IPS-18c (cell line): Measurements from ENCODE around the gene ADGRF5.

Experiments
- H3K4me3 ChIP-seq: 2 replicates; pipeline ENCODE4 v1.7.0; 2013; ENCODE audit warnings: low read depth, mild to moderate bottlenecking, low read length, moderate library complexity; ENCODE audit not compliant: insufficient read depth
- H3K9me3 ChIP-seq: one replicate; pipeline ENCODE4 v1.6.1; 2013; ENCODE audit warnings: mild to moderate bottlenecking, low read length, moderate library complexity; ENCODE audit not compliant: control insufficient read depth, insufficient read depth

Gene ADGRF5

GRCh38 chr6:46808806-46809205, 112.9 kb downstream of the ADGRF5 start:
- no peaks in the 10 kb centered on the region for H3K9me3 ChIP-seq
- H3K4me3 ChIP-seq = no peak overlapping the region
